H1 (cell line): Measurements from ENCODE around the gene TBP. TPM values are rescaled to one million over a fixed set of nuclear protein-coding genes. Genes with fewer than 3 reads are reported as not detected.

Source experiments
- RBBP5 ChIP-seq: IDR thresholded peaks from 2 replicates; pipeline ENCODE4 v1.7.1; 2012; ENCODE audit warnings: low read depth, mild to moderate bottlenecking, inconsistent platforms, low read length, moderate library complexity, borderline replicate concordance
- polyA plus RNA-seq, 7 experiments: library from polyadenylated mRNA; depleted of rRNA in 3 of 7; stranded (reverse) in 5 of 7; unstranded in 2 of 7; fragments of >200 nt in 5 of 7; fragments of 200-250 nt in 2 of 7; gene quantifications; 1 replicate in 5 of 7; 2 replicates in 1 of 7; 4 replicates in 1 of 7; pipeline versions ENCODE4 v1.2.1 to v1.2.3, GENCODE V29; 2011 to 2013; ENCODE audit warnings: missing spikeins in 2 of 7, mixed read lengths in 2 of 7
- total RNA-seq: library from RNA; stranded (reverse); fragmentation: NEBNext Ultra II Directional; extraction: Animal tissue kit (Norgen Biotek cat#: 25700); gene quantifications from 2 replicates; pipeline ENCODE4 v1.2.1, GENCODE V29; 2021

The TBP gene
- total and polyA plus RNA-seq, 2 of the 8 experiments (the other 6 are each of a cell fraction or from before 2014, with no cell fraction given), result 17.2 to 20.9 TPM

- TF ChIP-seq RBBP5, result no peak
Observed at GRCh38 chr6:170504479-170504878, 49.7 kb upstream of the TBP start (continued).
